Measurements from ENCODE around the gene CAMTA1.

DNA sequence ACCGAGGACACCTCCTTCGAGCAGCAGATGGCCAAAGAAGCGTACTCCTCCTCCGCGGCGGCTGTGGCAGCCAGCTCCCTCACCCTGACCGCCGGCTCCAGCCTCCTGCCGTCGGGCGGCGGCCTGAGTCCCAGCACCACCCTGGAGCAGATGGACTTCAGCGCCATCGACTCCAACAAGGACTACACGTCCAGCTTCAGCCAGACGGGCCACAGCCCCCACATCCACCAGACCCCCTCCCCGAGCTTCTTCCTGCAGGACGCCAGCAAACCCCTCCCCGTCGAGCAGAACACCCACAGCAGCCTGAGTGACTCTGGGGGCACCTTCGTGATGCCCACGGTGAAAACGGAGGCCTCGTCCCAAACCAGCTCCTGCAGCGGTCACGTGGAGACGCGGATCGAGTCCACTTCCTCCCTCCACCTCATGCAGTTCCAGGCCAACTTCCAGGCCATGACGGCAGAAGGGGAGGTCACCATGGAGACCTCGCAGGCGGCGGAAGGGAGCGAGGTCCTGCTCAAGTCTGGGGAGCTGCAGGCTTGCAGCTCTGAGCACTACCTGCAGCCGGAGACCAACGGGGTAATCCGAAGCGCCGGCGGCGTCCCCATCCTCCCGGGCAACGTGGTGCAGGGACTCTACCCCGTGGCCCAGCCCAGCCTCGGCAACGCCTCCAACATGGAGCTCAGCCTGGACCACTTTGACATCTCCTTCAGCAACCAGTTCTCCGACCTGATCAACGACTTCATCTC lies 879.1 kb downstream of the CAMTA1 start:
- TF ChIP-seq CTCF (conservative IDR thresholded peaks at IDR 0.05; ENCODE audit: low read depth, low read length) (no peak), EZH2 (IDR thresholded peaks at IDR 0.05; ENCODE audit: borderline replicate concordance, low read depth, low read length, poor library complexity, severe bottlenecking) (no peak)

Data from A673 (cell line).